GM15510 (cell line): ENCODE results near the gene FOXP4.

ENCODE experiments used
- POLR2A ChIP-seq: IDR thresholded peaks from 3 replicates; pipeline ENCODE4 v1.6.1; 2011; ENCODE audit warnings: borderline replicate concordance; ENCODE audit not compliant: insufficient read length; ENCODE audit errors: extremely low read depth

FOXP4 gene

GRCh38 chr6:41589223-41589622 lies 43.0 kb downstream of the FOXP4 start:
- TF ChIP-seq POLR2A, result no peak

GRCh38 chr6:41589636-41590622 lies 43.7 kb downstream of the FOXP4 start:
- no peak for TF ChIP-seq POLR2A

GRCh38 chr6:41591122-41591521 lies 44.9 kb downstream of the FOXP4 start:
- no peak for TF ChIP-seq POLR2A

- no peak for TF ChIP-seq POLR2A
Measured at GRCh38 chr6:41591859-41592502, 45.8 kb downstream of the FOXP4 start.

GRCh38 chr6:41593406-41593805 lies 47.2 kb downstream of the FOXP4 start:
- no peak for TF ChIP-seq POLR2A

GRCh38 chr6:41593839-41594238 lies 47.7 kb downstream of the FOXP4 start:
- TF ChIP-seq POLR2A, result no peak

DNA sequence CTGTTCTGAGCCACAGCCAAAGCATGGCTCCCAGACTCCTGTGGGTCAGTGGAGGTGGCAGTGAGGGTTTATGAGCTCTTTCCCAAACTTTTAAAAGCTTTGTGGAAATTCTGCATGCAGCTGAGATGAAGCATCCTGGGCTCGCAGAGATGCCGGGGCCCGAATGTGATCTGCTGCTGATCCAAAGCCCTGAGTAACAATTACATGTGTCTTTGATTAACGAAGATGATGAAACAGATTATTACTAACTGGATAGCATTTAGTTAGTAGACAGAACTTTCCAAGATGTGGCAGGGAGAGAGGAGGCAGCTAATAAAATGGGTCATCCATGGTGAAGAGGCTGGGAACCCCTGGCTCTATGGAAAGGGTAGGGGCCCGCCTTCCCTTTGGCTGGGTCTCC lies 48.1 kb downstream of the FOXP4 start:
- no peak for TF ChIP-seq POLR2A

DNA sequence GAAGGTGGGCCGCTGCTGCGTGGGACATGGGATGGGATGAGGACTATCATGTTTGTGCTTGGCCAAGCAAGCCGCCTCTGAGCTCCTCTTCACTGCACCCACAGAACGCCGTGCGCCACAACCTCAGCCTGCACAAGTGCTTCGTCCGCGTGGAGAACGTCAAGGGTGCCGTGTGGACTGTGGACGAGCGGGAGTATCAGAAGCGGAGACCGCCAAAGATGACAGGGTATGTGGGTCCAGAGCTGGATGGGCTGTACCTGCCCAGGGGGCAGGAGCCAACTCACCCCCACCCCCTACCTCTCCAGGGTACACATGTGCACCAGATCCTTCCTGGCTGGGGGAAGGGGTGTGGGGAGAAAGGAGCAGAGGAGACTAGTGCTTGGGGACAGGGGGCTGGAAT lies 48.6 kb downstream of the FOXP4 start:
- TF ChIP-seq POLR2A, result no peak

GRCh38 chr6:41595166-41595565 lies 49.0 kb downstream of the FOXP4 start:
- TF ChIP-seq POLR2A, result no peak

GRCh38 chr6:41596096-41596685 lies 50.0 kb downstream of the FOXP4 start:
- no peak for TF ChIP-seq POLR2A

DNA sequence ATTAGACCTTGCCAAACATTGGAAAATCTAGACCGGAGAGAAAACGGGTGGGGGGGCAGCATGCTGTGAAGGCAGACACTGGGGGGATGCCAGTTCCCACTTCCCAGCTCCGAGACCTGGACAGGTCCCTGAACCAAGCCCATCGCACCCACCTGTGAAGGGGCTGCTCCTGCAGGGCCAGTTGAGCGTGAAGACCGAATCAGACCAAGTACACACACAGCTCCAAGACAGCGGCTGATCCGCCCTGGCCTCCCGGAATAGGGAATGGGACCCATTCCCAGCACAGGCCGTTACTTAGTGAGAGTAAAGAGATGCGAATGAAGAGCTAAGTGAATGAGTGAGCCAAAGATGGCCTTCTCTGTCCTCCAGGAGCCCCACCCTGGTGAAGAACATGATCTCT lies 50.6 kb downstream of the FOXP4 start:
- TF ChIP-seq POLR2A, result no peak

GRCh38 chr6:41597246-41598000 lies 51.2 kb downstream of the FOXP4 start:
- no peak for TF ChIP-seq POLR2A

DNA sequence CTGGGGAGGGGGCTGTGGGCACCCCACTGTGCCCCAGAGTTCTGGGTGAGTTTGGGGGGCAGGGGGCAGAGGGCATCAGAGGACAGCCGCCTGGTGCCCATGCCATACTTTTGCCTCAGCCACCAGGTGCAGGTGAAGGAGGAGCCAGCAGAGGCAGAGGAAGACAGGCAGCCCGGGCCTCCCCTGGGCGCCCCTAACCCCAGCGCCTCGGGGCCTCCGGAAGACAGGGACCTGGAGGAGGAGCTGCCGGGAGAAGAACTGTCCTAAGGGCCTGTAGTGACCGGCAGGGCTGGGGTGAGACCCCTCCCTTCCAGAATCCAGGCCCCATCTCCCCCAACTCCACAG lies 52.5 kb downstream of the FOXP4 start:
- TF ChIP-seq POLR2A, result no peak

DNA sequence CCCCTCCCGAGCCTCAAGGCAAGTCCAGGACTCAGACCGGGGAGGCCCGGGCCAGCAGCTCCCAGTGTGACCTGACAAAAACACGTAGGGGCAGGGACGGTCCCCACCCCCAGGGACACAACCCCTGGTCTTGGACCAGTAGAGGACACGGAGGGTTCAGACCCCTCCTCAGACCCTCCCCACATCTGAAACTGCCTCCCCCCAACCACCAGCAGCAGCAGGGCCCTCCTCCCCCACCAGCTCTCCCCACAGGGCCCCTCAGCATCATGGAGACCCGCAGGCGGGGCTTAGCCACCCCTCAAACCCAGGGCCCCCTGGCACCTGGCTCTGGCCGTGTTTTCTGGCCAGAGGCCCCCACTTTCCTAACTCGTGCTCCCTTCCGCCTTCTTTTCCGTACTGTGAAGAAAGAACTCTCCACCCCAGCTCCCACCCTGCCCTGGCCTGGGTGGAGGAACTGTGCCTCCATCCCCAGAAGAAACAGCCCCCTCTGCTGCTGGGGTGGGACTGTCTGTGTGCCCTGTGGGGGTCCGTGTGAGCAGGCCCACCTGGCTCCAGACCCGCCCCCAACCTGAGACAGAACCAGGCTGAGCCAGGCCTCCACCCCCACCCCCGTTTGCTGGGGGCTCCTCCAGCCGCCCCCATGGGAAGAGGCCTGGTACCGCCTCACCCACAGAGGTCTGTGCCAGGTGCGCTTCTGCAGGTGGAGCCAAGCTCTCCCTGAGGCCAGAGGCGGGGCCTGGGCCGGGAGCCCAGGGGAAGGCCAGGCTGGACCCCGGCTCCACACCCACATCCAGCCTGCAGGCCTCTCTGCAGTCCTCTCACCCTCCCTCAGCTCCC lies 53.1 kb downstream of the FOXP4 start:
- TF ChIP-seq POLR2A, result no peak
